ENCODE measurements around the gene ST6GALNAC1.

Gene ST6GALNAC1

GRCh38 chr17:76599694-76600460, 43.7 kb downstream of the ST6GALNAC1 start:
- no peak for TF ChIP-seq CTCF (conservative IDR thresholded peaks at IDR 0.05; ENCODE audit: control insufficient read depth, insufficient read depth, low read depth, low read length)
- DNase-seq (ENCODE audit: low read depth): no peak
- no peak overlapping the region for H3K4me3 ChIP-seq (ENCODE audit: control insufficient read depth, low read depth, low read length)

- no peak for TF ChIP-seq CTCF (conservative IDR thresholded peaks at IDR 0.05; ENCODE audit: control insufficient read depth, insufficient read depth, low read depth, low read length)
- no peak overlapping the region for H3K4me3 ChIP-seq (ENCODE audit: control insufficient read depth, low read depth, low read length)
- no peak for DNase-seq (ENCODE audit: low read depth)
These were observed 45.5 kb downstream of the ST6GALNAC1 start for GRCh38 chr17:76598004-76598439.

GRCh38 chr17:76597156-76598003, 46.2 kb downstream of the ST6GALNAC1 start:
- no peak overlapping the region for H3K4me3 ChIP-seq (ENCODE audit: control insufficient read depth, low read depth, low read length)
- TF ChIP-seq CTCF (conservative IDR thresholded peaks at IDR 0.05; ENCODE audit: control insufficient read depth, insufficient read depth, low read depth, low read length): no peak
- no peak for DNase-seq (ENCODE audit: low read depth)

GRCh38 chr17:76594690-76595089, 48.9 kb downstream of the ST6GALNAC1 start:
- TF ChIP-seq CTCF (conservative IDR thresholded peaks at IDR 0.05; ENCODE audit: control insufficient read depth, insufficient read depth, low read depth, low read length): no peak
- no peak for DNase-seq (ENCODE audit: low read depth)
- no peak overlapping the region for H3K4me3 ChIP-seq (ENCODE audit: control insufficient read depth, low read depth, low read length)

GRCh38 chr17:76593959-76594358, 49.6 kb downstream of the ST6GALNAC1 start:
- TF ChIP-seq CTCF (conservative IDR thresholded peaks at IDR 0.05; ENCODE audit: control insufficient read depth, insufficient read depth, low read depth, low read length): no peak
- H3K4me3 ChIP-seq (ENCODE audit: control insufficient read depth, low read depth, low read length): no peak overlapping the region
- no peak for DNase-seq (ENCODE audit: low read depth)

- no peak for TF ChIP-seq CTCF (conservative IDR thresholded peaks at IDR 0.05; ENCODE audit: control insufficient read depth, insufficient read depth, low read depth, low read length)
- DNase-seq (ENCODE audit: low read depth): no peak
- no peak overlapping the region for H3K4me3 ChIP-seq (ENCODE audit: control insufficient read depth, low read depth, low read length)
These were observed 50.2 kb downstream of the ST6GALNAC1 start for GRCh38 chr17:76593384-76593826.
